Adipocyte (in vitro differentiated cells): ENCODE data around the gene IFRD2.

ENCODE experiments used
- DNase-seq: peaks from one replicate; pipeline ENCODE4 v3.0.0-alpha.2; 2015; ENCODE audit warnings: low read depth
- H3K27me3 ChIP-seq: replicated peaks from 2 replicates; pipeline ENCODE4 v1.7.0; 2013; ENCODE audit warnings: mild to moderate bottlenecking, low read length, moderate library complexity; ENCODE audit not compliant: control insufficient read depth, insufficient read depth
- H3K36me3 ChIP-seq: 2 replicates; pipeline ENCODE4 v1.7.0; 2013; ENCODE audit warnings: low read length, mild to moderate bottlenecking, moderate library complexity; ENCODE audit not compliant: control insufficient read depth, insufficient read depth, severe bottlenecking
- H3K4me1 ChIP-seq: 2 replicates; pipeline ENCODE4 v1.7.0; 2013; ENCODE audit warnings: mild to moderate bottlenecking, low read length, moderate library complexity; ENCODE audit not compliant: control insufficient read depth, insufficient read depth
- H3K4me3 ChIP-seq: 2 replicates; pipeline ENCODE4 v1.7.0; 2013; ENCODE audit warnings: mild to moderate bottlenecking, low read length, moderate library complexity
- H3K9ac ChIP-seq: 2 replicates; pipeline ENCODE4 v1.7.0; 2013; ENCODE audit warnings: mild to moderate bottlenecking, low read length, moderate library complexity
- H3K9me3 ChIP-seq: 2 replicates; pipeline ENCODE4 v1.7.0; 2013; ENCODE audit warnings: mild to moderate bottlenecking, low read length, moderate library complexity; ENCODE audit not compliant: control insufficient read depth

The IFRD2 gene

GRCh38 chr3:50333744-50334328 lies 41.6 kb upstream of the IFRD2 start:
- DNase-seq, result no peak
- peak overlapping the region; percentile 50 for H3K9ac ChIP-seq
- no peaks in the 10 kb centered on the region for H3K9me3 ChIP-seq
- H3K27me3 ChIP-seq, result no peaks in the 10 kb centered on the region
- peaks cover 41% of the 10 kb centered on the region for H3K4me1 ChIP-seq
- H3K36me3 ChIP-seq, result peaks cover 31% of the 10 kb centered on the region
- peak overlapping the region; percentile 35 for H3K4me3 ChIP-seq

DNA sequence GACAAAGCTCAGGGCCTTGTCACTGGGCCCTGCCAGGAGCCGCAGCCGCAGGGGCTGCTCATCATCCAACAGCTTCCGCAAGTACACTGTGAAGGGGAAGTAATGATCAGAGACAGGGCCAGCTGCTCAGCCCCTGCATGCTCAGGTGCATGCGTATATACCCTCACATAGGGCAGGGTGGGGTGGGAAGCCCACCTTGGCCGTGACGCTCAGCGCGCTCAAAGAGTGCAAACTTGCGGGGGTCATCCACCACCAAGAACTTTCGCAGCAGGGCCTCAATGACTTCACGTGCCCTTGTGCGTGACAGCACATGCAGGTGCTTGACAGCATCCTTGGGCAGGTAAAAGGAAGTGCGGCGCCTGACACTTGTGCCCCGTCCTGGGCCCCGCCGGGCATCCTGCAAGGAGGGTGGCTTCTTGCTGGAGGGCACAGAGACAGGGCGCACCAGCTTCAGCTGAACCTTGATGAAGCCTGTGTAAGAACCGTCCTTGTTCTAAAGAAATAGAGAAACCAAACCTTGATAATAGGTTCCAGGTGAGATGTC lies 39.2 kb upstream of the IFRD2 start:
- Histone ChIP-seq H3K4me3 (no peak overlapping the region), H3K27me3 (no peaks in the 10 kb centered on the region), H3K36me3 (peaks cover 32% of the 10 kb centered on the region), H3K9ac (no peak overlapping the region), H3K9me3 (no peaks in the 10 kb centered on the region), H3K4me1 (peaks cover 45% of the 10 kb centered on the region)
- no peak for DNase-seq

DNA sequence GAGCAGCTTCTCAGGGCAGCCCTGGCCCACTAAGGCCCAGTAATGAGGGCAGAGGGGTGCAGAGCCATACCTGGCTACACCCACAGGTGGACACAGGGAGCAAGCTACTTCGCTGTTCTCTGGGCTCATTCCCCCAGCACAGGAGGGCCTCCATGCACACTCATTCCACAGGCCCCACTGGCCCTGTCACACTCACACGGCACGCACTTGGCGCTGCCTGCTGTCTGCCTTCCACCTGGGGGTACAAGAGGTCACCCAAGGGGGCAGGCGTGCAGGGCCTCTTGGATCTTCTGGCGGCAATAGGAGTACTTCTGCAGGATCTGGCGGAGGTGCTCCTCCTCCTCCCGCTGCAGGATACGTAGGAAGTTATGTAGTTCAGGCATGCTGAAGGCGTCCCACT lies 38.1 kb upstream of the IFRD2 start:
- no peak for DNase-seq
- no peak overlapping the region for H3K4me3 ChIP-seq
- no peaks in the 10 kb centered on the region for H3K27me3 ChIP-seq
- peaks cover 42% of the 10 kb centered on the region for H3K36me3 ChIP-seq
- H3K9ac ChIP-seq, result no peak overlapping the region
- H3K4me1 ChIP-seq, result peaks cover 34% of the 10 kb centered on the region
- no peaks in the 10 kb centered on the region for H3K9me3 ChIP-seq

GRCh38 chr3:50327943-50328691 lies 35.9 kb upstream of the IFRD2 start, which contains the start of gene TUSC2:
Gene TUSC2, minus strand, starts transcription at chr3:50328223. Its CDS starts 124 bp downstream, at chr3:50328099.
- Histone ChIP-seq H3K4me1 (peaks cover 16% of the 10 kb centered on the region), H3K27me3 (no peaks in the 10 kb centered on the region), H3K9ac (peak within 1 kb of the TSS; percentile 96), H3K4me3 (peak within 1 kb of the TSS; percentile 94), H3K9me3 (no peaks in the 10 kb centered on the region), H3K36me3 (peaks cover 42% of the 10 kb centered on the region)
- peak; percentile 99 for DNase-seq

DNA sequence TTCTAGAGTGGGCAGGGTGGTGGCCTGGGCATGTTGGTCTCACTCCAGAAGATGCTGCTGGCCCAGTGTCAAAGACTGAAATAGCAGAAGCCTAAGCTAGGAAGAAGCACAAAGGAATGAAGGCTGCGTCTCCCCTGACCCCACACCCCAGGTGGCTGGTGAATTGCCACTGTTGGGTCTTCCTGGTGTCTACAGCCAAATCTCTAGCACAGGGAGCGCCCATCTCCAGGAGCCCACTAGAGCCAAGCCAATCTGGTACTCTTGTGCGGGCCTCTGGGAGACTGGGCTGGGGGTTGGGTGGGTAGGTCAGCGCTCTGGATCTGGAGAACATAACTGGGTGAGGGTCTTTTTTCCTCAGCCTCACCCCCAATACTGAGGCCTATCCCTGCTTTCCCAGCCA lies 34.9 kb upstream of the IFRD2 start:
- peaks cover 40% of the 10 kb centered on the region for H3K36me3 ChIP-seq
- peak overlapping the region; percentile 96 for H3K9ac ChIP-seq
- H3K27me3 ChIP-seq, result no peaks in the 10 kb centered on the region
- H3K9me3 ChIP-seq, result no peaks in the 10 kb centered on the region
- no peak for DNase-seq
- peaks cover 18% of the 10 kb centered on the region for H3K4me1 ChIP-seq
- H3K4me3 ChIP-seq, result peak overlapping the region; percentile 94

DNA sequence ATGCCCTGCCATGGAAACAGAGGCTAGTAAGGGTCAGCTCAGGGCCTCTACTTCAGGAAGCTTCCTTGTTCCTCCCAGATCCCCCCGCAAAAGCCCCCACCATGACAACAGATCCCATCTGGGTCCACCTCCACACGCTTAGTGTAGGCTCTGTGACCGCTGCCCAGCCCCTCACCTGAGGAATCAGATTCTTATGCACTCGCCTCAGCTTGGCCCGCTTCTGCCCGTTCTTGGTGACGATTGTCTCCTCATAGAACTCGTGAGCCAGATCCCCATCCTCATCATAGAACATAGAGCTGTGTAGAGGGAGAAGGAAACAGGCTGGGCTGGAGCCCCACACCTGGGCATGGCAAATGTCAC lies 33.9 kb upstream of the IFRD2 start:
- H3K9me3 ChIP-seq, result no peaks in the 10 kb centered on the region
- H3K9ac ChIP-seq, result no peak overlapping the region
- peaks cover 22% of the 10 kb centered on the region for H3K4me1 ChIP-seq
- no peaks in the 10 kb centered on the region for H3K27me3 ChIP-seq
- H3K4me3 ChIP-seq, result no peak overlapping the region
- peaks cover 30% of the 10 kb centered on the region for H3K36me3 ChIP-seq
- no peak for DNase-seq

GRCh38 chr3:50325497-50326181 lies 33.4 kb upstream of the IFRD2 start:
- Histone ChIP-seq H3K9me3 (no peaks in the 10 kb centered on the region), H3K4me3 (no peak overlapping the region), H3K36me3 (peaks cover 25% of the 10 kb centered on the region), H3K4me1 (peaks cover 22% of the 10 kb centered on the region), H3K27me3 (no peaks in the 10 kb centered on the region), H3K9ac (no peak overlapping the region)
- no peak for DNase-seq

DNA sequence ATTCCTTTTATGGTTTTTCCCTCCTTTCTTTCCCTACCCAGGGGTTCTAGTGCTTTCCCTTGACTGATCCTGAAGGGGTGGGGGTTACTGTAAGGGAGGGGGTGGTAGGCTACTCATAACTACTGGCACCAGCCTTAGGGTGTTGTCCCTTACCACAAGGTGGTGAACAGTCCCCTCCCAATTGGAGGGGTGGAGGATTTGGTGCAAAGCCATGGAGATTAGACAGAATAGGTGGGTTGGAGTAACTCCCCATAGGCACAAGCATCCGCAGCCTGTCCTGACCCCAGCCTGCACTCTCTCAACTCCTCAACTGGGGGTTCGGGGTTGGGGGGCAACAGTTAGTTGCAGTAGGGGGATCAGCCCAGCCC lies 32.9 kb upstream of the IFRD2 start:
- H3K4me3 ChIP-seq, result no peak overlapping the region
- no peak for DNase-seq

GRCh38 chr3:50324351-50325112 lies 32.3 kb upstream of the IFRD2 start:
- Histone ChIP-seq H3K9ac (no peak overlapping the region), H3K4me1 (peaks cover 31% of the 10 kb centered on the region), H3K27me3 (no peaks in the 10 kb centered on the region), H3K36me3 (peaks cover 14% of the 10 kb centered on the region), H3K4me3 (no peak overlapping the region), H3K9me3 (no peaks in the 10 kb centered on the region)
- DNase-seq, result peak; percentile 85

More for the DNA sequence above, 32.9 kb upstream of the IFRD2 start:
- H3K36me3 ChIP-seq, result peaks cover 20% of the 10 kb centered on the region
- no peaks in the 10 kb centered on the region for H3K27me3 ChIP-seq
- H3K4me1 ChIP-seq, result peaks cover 27% of the 10 kb centered on the region
- no peak overlapping the region for H3K9ac ChIP-seq
- no peaks in the 10 kb centered on the region for H3K9me3 ChIP-seq

- H3K27me3 ChIP-seq, result no peaks in the 10 kb centered on the region
- peaks cover 18% of the 10 kb centered on the region for H3K36me3 ChIP-seq
- H3K9ac ChIP-seq, result no peak overlapping the region
- H3K4me3 ChIP-seq, result no peak overlapping the region
- H3K9me3 ChIP-seq, result no peaks in the 10 kb centered on the region
- H3K4me1 ChIP-seq, result peaks cover 30% of the 10 kb centered on the region
- DNase-seq, result no peak
Measured at GRCh38 chr3:50323614-50324199, 31.5 kb upstream of the IFRD2 start.
